A549 (cell line): ENCODE measurements around the gene SNAI3.

Experiments
- CTCF ChIP-seq: fragments of >200 bp; sonication (Bioruptor Twin); formaldehyde crosslinking; IDR thresholded peaks from 3 replicates; pipeline ENCODE4 v1.5.1; 2016
- EHMT2 ChIP-seq: fragments of 200-600 bp; sonication (generic); IDR thresholded peaks from 2 replicates; pipeline ENCODE4 v1.6.1; 2016; ENCODE audit warnings: antibody characterized with exemption, low read depth, mild to moderate bottlenecking, moderate library complexity
- HMGXB4 ChIP-seq: fragments of 250-450 bp; sonication (Bioruptor Pico); IDR thresholded peaks from 2 replicates; pipeline ENCODE4 v1.5.0; 2021; ENCODE audit warnings: mild to moderate bottlenecking, moderate library complexity, borderline replicate concordance
- MAZ ChIP-seq: fragments of 150-350 bp; IDR thresholded peaks from 2 replicates; pipeline ENCODE4 v1.6.1; 2014; ENCODE audit warnings: antibody characterized with exemption, low read depth, low read length, borderline replicate concordance
- PHF8 ChIP-seq: fragments of 200-600 bp; sonication (generic); IDR thresholded peaks from 2 replicates; pipeline ENCODE4 v1.6.1; 2016; ENCODE audit warnings: low read depth, mild to moderate bottlenecking, antibody characterized with exemption, moderate library complexity, borderline replicate concordance
- POLR2A ChIP-seq: IDR thresholded peaks from 2 replicates; pipeline ENCODE4 v1.6.1; 2012; ENCODE audit warnings: mild to moderate bottlenecking, low read length
- RAD21 ChIP-seq, 2 experiments: fragments of >200 bp in 1 of 2; sonication (Bioruptor Twin) in 1 of 2; formaldehyde crosslinking in 1 of 2; IDR thresholded peaks in 1 of 2; conservative IDR thresholded peaks in 1 of 2; 2 replicates in 1 of 2; 3 replicates in 1 of 2; pipeline ENCODE4 v1.6.1; 2012 to 2018; ENCODE audit warnings: inconsistent platforms in 1 of 2
- SMC3 ChIP-seq: fragments of >200 bp; sonication (Bioruptor Twin); formaldehyde crosslinking; IDR thresholded peaks from 3 replicates; pipeline ENCODE4 v1.6.1; 2018; ENCODE audit warnings: inconsistent platforms

- TF ChIP-seq CTCF (no peak), POLR2A (no peak), EHMT2 (no peak), RAD21 (conservative IDR thresholded peaks at IDR 0.05 in 1 of 2, IDR thresholded peaks at IDR 0.05 in 1 of 2) (no peak), SMC3 (no peak), HMGXB4 (CRISPR knock-in tag) (no peak), PHF8 (no peak), MAZ (no peak)
These were observed 29.9 kb upstream of the SNAI3 start for GRCh38 chr16:88716201-88716600.
